ENCODE data around the gene GDA. TPM values are rescaled to one million over a fixed set of nuclear protein-coding genes. Genes with fewer than 3 reads are reported as not detected.

Gene GDA
- total and polyA plus RNA-seq, 2 of the 4 experiments (the other 2 are of a cell fraction), result not detected

- Histone ChIP-seq H3K18ac (ENCODE audit: low read depth, low read length) (no peak overlapping the region), H2BK120ac (ENCODE audit: low read depth, low read length) (no peak overlapping the region), H3K9me3 (ENCODE audit: control insufficient read depth, insufficient read depth, low read length) (no peaks in the 10 kb centered on the region), H4K8ac (ENCODE audit: low read depth in 2 of 2, low read length in 2 of 2) (no peak overlapping the region), H3K9me1 (ENCODE audit: insufficient read depth, low read length) (no peaks in the 10 kb centered on the region), H2AK5ac (ENCODE audit: low read depth, low read length) (no peak overlapping the region), H3K36me3 (ENCODE audit: control insufficient read depth, insufficient read depth, low read length) (no peaks in the 10 kb centered on the region), H4K5ac (ENCODE audit: low read depth, low read length) (no peak overlapping the region), H2AFZ (replicated peaks; ENCODE audit: low read length, poor library complexity) (no peak overlapping the region), H3K27ac (ENCODE audit: insufficient read depth, low read length) (no peak overlapping the region), H2BK5ac (ENCODE audit: low read depth, low read length, poor library complexity, severe bottlenecking) (no peak overlapping the region), H2AK9ac (replicated peaks; ENCODE audit: low read depth, low read length, poor library complexity) (no peak overlapping the region), H3K79me1 (ENCODE audit: low read depth in 1 of 2, low read length in 2 of 2) (no peaks in the 10 kb centered on the region), H3K14ac (replicated peaks; ENCODE audit: low read depth, low read length) (no peak overlapping the region), H3K56ac (ENCODE audit: extremely low read depth, insufficient read depth, low read length) (no peak overlapping the region), H3K4me2 (ENCODE audit: low read depth, low read length) (no peak overlapping the region), H3K27me3 (ENCODE audit: control insufficient read depth, insufficient read depth, low read length) (no peaks in the 10 kb centered on the region), H2BK15ac (ENCODE audit: low read depth, low read length) (no peak overlapping the region), H4K20me1 (ENCODE audit: insufficient read depth, low read length) (no peaks in the 10 kb centered on the region), H2BK20ac (ENCODE audit: low read depth, low read length) (no peak overlapping the region), H3K4me3 (ENCODE audit: insufficient read depth, low read depth, low read length) (no peak overlapping the region), H4K91ac (ENCODE audit: insufficient read depth, low read depth, low read length) (no peak overlapping the region), H3K4ac (ENCODE audit: low read depth, low read length) (no peak overlapping the region), H3K4me1 (ENCODE audit: control insufficient read depth, insufficient read depth, low read length) (no peaks in the 10 kb centered on the region), H3K23ac (ENCODE audit: low read depth, low read length) (no peak overlapping the region), H3K9ac (ENCODE audit: low read depth, low read length) (no peak overlapping the region)
- intact Hi-C loops (cut with micrococcal nuclease) (no loop called here), in situ Hi-C loops (cut with MboI; ENCODE audit: low sequenced_read_pairs) (no loop called here), dilution Hi-C loops (cut with HindIII; ENCODE audit: low sequenced_read_pairs, unreplicated experiment) (no loop called here)
- ATAC-seq (ENCODE audit: low read depth) (no peak), DNase-seq (no peak)
- ChIA-PET POLR2A (ENCODE audit: unreplicated experiment) (no interaction called here), CTCF (no interaction called here)
- BruUV-seq (replicated peaks), result no TSS peak
- TF ChIP-seq BHLHE40 (IDR thresholded peaks at IDR 0.05; ENCODE audit: low read depth, low read length), result no peak
- no peak for TF ChIP-seq ELK1 (IDR thresholded peaks at IDR 0.05; ENCODE audit: borderline replicate concordance, low read depth, low read length)
- TF ChIP-seq MXI1 (IDR thresholded peaks at IDR 0.05; ENCODE audit: borderline replicate concordance, low read depth, low read length), result no peak
- no peak for TF ChIP-seq NFE2L2 (IDR thresholded peaks at IDR 0.05; ENCODE audit: low read depth, low read length)
- TF ChIP-seq POLR2A (IDR thresholded peaks at IDR 0.05; ENCODE audit: low read depth, low read length), result no peak
- no peak for TF ChIP-seq MAFK (IDR thresholded peaks at IDR 0.05; ENCODE audit: low read depth, low read length)
- no CpG with 5 or more reads among the region's 2 CpGs for whole genome bisulfite sequencing, 2 experiments (ENCODE audit: extremely low coverage in 2 of 2, insufficient read length in 1 of 2)
These were observed 21.5 kb upstream of the GDA start for GRCh38 chr9:72127753-72128152.
